ENCODE measurements around the gene SMG6.

SMG6 gene

GRCh38 chr17:2235792-2236366 lies 67.7 kb downstream of the SMG6 start:
- DNase-seq (ENCODE audit: low spot score) (no peak), FAIRE-seq (no peak)

- DNase-seq (ENCODE audit: low spot score): no peak
- no peak for FAIRE-seq
These were observed 68.3 kb downstream of the SMG6 start for GRCh38 chr17:2235265-2235664.

- FAIRE-seq (no peak), DNase-seq (ENCODE audit: low spot score) (peak; percentile 20)
These were observed 70.1 kb downstream of the SMG6 start for GRCh38 chr17:2233441-2233947.

- DNase-seq (ENCODE audit: low spot score): peak; percentile 50
These were observed 71.3 kb downstream of the SMG6 start for GRCh38 chr17:2232244-2232638.

GRCh38 chr17:2230877-2231276 lies 72.7 kb downstream of the SMG6 start:
- FAIRE-seq: no peak
- DNase-seq (ENCODE audit: low spot score): no peak

More at GRCh38 chr17:2232244-2232638, 71.3 kb downstream of the SMG6 start:
- FAIRE-seq: no peak

GRCh38 chr17:2227025-2227699 lies 76.4 kb downstream of the SMG6 start:
- DNase-seq (ENCODE audit: low spot score): no peak
- no peak for FAIRE-seq

- FAIRE-seq: no peak
- no peak for DNase-seq (ENCODE audit: low spot score)
These were observed 80.0 kb downstream of the SMG6 start for GRCh38 chr17:2223617-2223927.

GRCh38 chr17:2222901-2223616 lies 80.5 kb downstream of the SMG6 start:
- FAIRE-seq: no peak
- DNase-seq (ENCODE audit: low spot score): no peak

- FAIRE-seq (no peak), DNase-seq (ENCODE audit: low spot score) (no peak)
These were observed 81.3 kb downstream of the SMG6 start for GRCh38 chr17:2222301-2222700.

- FAIRE-seq: peak; percentile 61
- peak; percentile 70 for DNase-seq (ENCODE audit: low spot score)
These were observed 85.2 kb downstream of the SMG6 start for GRCh38 chr17:2218426-2218825.

- FAIRE-seq (no peak), DNase-seq (ENCODE audit: low spot score) (no peak)
These were observed 87.8 kb downstream of the SMG6 start for GRCh38 chr17:2215616-2216364.

GRCh38 chr17:2214929-2215615 lies 88.5 kb downstream of the SMG6 start:
- FAIRE-seq (no peak), DNase-seq (ENCODE audit: low spot score) (no peak)

- no peak for FAIRE-seq
- peak; percentile 9 for DNase-seq (ENCODE audit: low spot score)
These were observed 89.3 kb downstream of the SMG6 start for GRCh38 chr17:2214047-2214928.

GRCh38 chr17:2213291-2213960 lies 90.2 kb downstream of the SMG6 start:
- DNase-seq (ENCODE audit: low spot score) (no peak), FAIRE-seq (no peak)

- FAIRE-seq (peak; percentile 94), DNase-seq (ENCODE audit: low spot score) (peak; percentile 82)
These were observed 91.1 kb downstream of the SMG6 start for GRCh38 chr17:2212400-2212981.

- DNase-seq (ENCODE audit: low spot score) (no peak), FAIRE-seq (no peak)
These were observed 91.8 kb downstream of the SMG6 start for GRCh38 chr17:2211661-2212399.

- DNase-seq (ENCODE audit: low spot score) (no peak), FAIRE-seq (no peak)
These were observed 92.9 kb downstream of the SMG6 start for GRCh38 chr17:2210726-2211125.

GRCh38 chr17:2207815-2208515 lies 95.6 kb downstream of the SMG6 start:
- FAIRE-seq: no peak
- DNase-seq (ENCODE audit: low spot score): no peak

All from RCC 7860 (cell line).